HG02885 (cell line): ENCODE results near the gene LMTK2.

Experiments
- ATAC-seq: cut with Tn5 transposase; IDR thresholded peaks from one replicate; pipeline ENCODE4 v1.9.1; 2021; ENCODE audit warnings: mild to moderate bottlenecking; ENCODE audit not compliant: unreplicated experiment, poor library complexity

The LMTK2 gene

DNA sequence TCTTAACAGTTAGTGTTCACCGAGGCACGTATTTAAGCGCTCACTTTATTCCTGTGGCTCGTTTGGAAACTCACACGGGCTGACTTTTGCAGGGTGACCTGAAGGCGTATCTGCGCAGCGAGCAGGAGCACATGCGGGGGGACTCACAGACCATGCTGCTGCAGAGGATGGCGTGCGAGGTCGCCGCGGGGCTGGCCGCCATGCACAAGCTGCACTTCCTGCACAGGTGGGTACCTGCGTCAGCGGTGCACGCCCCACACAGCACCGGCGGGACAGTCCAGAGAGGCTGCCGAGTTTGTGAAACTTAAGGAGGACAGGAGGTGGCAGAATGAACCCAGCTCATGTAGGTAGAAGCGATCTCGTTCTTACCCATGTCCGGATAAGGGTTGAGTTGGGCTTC, 64.8 kb downstream of the LMTK2 start:
- ATAC-seq = no peak

DNA sequence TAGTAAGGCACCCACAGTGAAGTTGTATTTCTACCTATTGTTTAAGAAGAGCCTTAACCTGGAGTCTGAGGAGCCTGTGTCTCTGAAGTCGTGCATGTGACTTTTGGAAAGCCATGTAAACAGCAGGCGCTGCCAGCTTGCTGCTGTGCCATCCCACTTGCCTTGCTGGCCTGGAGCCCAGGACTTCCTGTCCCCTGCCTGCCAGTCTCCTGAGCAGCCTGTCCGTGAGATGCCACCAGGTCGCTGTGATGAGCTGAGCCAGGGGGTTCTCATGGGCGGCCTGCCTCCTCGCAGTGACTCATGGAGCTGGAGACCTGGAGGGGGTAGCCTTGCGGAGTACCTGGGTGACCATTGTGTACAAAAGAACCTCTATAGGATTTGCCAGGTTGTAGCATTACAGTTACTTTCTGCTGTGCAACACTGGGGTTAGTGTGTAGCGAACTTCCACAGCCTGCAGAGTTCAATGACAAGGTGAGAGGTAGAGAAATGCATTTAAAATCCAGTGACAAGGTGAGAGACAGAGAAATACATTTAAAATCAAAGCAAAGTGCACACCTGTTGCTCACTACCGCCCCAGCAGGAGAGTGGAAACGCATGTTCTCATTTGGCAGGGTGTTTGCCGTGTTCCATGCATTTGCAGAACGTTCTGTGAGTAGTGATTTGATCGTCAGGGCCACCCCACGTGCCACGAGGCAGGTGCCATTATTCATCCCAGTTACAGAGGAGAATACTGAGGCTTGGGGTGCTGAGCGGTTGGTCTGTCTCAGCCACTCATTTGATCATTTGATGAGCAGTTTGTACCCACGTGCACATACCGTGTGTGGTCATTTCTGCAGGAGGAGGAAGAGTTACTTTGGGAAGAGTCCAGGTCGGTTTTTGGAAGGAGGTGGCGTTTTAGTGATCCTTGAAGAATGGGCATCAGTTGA, 67.9 kb downstream of the LMTK2 start:
- no peak for ATAC-seq

DNA sequence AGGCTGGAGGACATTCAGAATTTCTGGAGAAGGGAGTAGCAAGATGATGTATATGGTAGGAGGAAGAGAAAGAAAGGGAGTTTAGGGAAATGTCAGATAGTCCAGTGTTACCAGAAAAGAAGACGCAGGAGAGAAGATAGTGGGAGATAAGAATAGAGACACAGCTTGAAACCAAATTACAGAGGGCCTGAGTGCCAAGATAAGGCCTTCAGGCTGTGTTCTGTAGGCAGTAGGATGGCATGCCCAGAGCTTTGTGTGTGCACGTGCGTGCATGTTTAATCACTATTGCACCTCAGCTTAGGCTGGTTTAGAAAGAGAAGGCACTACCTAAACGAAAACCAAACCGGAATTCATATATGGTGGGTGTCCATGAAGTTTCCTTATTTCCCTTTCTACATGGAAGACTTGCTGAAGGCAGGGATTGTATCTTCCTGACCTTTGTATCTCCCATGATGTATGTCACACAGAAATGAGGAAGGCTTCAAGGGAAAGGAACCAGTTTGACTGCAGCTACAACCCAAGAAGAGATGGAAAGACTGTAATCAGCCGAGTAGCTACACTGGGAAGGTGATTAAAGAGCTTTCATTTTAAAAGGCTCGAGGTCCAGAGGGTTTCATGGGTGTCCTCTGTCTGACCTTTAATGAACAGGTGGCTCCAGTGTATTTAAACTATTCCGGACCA, 68.7 kb downstream of the LMTK2 start:
- ATAC-seq = no peak

- no peak for ATAC-seq
These were observed 70.9 kb downstream of the LMTK2 start for GRCh38 chr7:98177553-98177952.

DNA sequence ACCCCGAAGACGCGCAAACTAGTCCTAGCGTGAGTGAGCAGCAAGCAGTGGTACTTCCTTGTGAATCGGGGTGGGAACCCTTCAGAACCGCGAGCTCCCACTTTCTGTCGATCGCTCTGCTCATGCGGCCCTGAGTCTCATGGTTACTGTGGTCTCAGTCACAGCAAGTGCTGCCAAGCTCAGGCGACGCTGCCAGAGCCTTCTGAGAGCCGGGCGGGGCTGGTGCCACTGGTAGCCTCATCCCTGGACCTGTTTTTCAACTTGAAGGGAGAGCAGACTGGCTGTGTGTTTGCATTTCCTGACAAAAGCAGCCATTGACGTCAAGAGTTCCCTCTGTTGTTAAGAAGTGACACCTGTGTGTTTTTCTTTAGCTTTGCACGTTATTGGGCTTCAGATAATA, 71.7 kb downstream of the LMTK2 start:
- no peak for ATAC-seq

DNA sequence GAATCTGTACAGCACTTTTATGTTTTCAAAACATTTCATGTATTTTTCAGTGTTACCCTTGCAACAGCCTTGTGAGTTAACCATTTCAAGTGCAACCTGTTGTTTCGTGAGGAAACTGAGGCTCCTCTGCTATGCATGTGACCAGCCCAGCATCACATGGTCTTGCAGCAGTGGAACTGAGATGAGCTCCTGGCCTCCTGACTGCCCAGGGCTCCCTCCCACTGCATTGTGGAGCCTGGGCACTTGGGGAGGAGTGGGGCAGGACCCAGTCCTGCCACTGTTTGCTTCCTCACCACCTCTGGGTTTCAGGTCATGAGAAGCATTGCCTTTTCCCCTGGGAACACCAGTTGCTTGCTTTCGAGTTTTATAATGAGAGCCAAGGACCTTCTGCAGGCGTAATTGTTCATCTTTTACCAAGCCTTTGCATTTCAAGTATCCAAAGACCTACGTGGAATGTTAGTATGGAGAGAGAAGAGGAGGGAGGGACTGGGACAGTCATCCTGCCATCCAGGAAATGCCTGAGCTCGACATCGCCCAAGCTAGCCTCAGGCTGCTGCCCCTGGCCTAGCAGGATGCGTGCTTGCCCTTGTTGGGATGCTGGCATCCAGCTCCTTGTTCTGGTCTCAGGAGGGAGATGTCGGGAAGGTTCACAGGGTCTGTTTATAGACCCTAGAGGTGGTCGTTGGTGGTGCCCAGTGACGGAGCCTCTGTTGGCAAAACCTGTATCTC, 72.3 kb downstream of the LMTK2 start:
- ATAC-seq = no peak

GRCh38 chr7:98180751-98181150, 74.1 kb downstream of the LMTK2 start:
- ATAC-seq = no peak

DNA sequence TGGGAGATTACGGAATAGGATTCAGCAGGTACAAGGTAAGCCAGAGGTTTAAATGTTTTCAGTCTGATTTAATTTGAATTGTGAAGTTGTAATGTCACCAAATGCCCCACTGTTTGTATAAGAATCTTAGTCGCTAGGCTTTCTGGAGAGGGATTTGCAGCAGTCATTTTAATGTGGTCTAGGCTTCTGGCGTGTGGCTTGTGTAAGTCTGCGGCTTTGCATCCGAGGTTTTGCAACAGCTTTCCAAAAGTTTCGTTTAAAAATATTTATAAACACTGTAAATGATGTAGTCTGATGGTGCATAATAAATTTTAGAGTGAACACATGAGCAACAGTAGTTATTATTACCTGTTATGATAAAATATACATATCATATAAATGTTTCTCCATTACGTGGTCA, 78.4 kb downstream of the LMTK2 start:
- ATAC-seq = no peak

DNA sequence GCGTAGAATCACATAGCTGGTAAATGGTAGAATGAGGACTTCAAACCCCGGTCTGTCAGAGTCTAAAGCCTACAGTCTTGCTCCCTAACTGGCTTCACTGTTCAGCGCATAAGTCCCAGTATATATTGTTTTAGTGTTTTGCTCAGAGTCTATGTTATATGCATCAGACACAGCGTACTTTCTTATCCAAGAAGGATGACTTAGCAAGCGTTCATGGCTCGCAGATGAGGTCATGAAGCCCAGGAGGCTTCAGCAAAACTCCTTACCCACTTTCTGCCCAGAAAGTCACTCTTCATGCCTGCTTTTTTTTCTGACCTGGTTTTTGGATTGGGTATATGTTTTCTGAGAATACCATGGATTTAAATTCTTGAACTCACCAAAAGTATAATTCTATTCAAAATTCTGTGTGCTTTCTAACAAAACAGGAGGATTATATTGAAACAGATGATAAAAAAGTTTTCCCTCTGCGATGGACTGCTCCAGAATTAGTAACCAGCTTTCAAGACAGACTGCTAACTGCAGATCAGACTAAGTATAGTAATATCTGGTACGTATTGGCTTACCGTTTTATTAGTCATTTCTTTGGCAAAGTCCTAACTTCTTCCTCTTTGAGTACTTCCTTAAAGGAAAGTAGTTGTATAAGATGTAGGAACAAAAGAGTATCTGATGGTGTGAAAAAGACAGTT, 79.9 kb downstream of the LMTK2 start:
- ATAC-seq = no peak

- no peak for ATAC-seq
These were observed 80.5 kb downstream of the LMTK2 start for GRCh38 chr7:98187138-98187502.

DNA sequence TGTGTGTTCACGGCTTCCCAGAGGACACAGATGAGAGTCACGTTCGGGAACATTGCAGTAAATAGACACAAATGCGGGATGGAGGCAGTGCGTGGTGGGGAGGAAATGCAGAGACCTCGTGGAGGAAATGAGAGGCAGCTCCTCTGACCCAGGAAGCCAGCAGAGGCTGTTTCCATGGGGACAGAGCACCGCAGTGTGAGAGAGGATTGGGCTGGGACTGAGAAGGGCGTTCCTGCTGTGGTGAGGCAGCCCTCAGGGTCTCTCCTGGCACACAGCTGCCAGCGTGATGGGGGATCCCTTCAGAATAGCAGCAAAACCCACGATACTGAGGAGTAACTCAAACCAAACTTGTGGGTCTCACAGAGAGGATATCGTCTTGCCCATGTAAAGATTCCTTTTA, 82.9 kb downstream of the LMTK2 start:
- no peak for ATAC-seq

DNA sequence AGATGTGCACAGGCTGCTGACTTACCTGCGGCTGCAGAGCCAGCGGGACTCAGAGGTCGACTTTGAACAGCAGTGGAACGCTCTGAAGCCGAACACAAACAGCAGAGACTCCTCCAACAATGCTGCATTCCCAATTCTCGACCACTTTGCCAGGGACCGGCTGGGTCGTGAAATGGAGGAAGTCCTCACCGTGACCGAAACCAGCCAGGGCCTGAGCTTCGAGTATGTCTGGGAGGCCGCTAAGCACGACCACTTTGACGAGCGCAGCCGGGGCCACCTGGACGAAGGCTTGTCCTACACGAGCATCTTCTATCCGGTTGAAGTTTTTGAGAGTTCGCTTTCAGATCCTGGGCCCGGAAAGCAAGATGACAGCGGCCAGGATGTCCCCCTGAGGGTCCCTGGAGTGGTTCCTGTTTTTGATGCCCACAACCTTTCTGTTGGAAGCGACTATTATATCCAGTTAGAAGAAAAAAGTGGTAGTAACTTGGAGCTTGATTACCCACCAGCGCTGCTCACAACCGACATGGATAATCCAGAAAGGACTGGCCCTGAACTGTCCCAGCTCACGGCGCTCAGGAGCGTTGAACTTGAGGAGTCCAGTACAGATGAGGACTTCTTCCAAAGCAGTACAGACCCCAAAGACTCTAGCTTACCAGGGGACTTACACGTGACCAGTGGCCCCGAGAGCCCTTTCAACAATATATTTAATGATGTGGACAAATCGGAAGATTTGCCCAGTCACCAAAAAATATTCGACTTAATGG, 85.2 kb downstream of the LMTK2 start:
- ATAC-seq = no peak

- ATAC-seq = no peak
These were observed 86.3 kb downstream of the LMTK2 start for GRCh38 chr7:98192781-98193457.

DNA sequence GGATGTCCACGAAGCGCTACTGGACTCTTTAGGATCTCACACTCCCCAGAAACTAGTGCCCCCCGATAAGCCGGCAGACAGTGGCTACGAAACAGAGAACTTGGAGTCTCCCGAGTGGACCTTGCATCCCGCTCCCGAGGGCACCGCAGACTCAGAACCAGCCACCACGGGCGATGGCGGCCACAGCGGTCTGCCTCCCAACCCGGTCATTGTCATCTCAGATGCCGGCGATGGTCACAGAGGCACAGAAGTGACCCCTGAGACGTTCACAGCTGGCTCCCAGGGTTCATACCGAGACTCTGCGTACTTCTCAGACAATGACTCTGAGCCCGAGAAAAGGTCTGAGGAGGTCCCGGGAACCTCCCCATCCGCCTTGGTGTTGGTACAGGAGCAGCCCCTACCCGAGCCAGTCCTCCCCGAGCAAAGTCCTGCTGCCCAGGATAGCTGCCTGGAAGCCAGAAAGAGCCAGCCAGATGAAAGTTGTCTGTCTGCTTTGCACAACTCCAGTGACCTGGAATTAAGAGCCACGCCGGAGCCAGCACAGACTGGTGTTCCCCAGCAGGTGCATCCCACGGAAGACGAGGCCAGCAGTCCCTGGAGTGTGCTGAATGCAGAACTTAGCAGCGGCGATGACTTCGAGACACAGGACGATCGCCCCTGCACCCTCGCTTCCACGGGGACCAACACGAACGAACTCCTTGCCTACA, 87.0 kb downstream of the LMTK2 start:
- no peak for ATAC-seq

DNA sequence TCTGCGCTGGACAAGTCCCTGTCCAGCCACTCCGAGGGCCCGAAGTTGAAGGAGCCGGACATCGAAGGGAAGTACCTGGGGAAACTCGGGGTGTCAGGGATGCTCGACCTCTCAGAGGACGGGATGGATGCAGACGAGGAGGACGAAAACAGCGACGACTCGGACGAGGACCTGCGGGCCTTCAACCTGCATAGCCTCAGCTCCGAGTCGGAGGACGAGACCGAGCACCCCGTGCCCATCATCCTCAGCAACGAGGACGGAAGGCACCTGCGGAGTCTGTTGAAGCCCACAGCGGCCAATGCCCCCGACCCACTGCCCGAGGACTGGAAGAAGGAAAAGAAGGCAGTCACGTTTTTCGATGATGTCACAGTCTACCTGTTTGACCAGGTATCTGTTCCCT, 87.5 kb downstream of the LMTK2 start:
- ATAC-seq = no peak

GRCh38 chr7:98194672-98195457, 88.2 kb downstream of the LMTK2 start:
- ATAC-seq = no peak

- ATAC-seq = no peak
These were observed 90.3 kb downstream of the LMTK2 start for GRCh38 chr7:98196706-98197605.
